Large intestine (tissue), 3 donors: ENCODE results near the gene N4BP2L2. TPM values are rescaled to one million over a fixed set of nuclear protein-coding genes. Genes with fewer than 3 reads are reported as not detected.
"Not testable (repeated sequence)": the region's sequence is repeated elsewhere in the genome, so short reads cannot be mapped to it uniquely, and the experiment has no call there.

Source experiments
- DNase-seq, 2 donors: peaks; one replicate each; pipeline versions ENCODE4 v3.0.0 to v3.0.0-alpha.2; 2013
- H3K27ac ChIP-seq: one replicate; pipeline ENCODE4 v1.5.1; 2013; ENCODE audit warnings: low read length
- H3K27me3 ChIP-seq: 2 replicates; pipeline ENCODE4 v1.6.1; 2013; ENCODE audit warnings: low read length; ENCODE audit not compliant: control insufficient read depth, insufficient read depth
- H3K36me3 ChIP-seq: 2 replicates; pipeline ENCODE4 v1.6.1; 2013; ENCODE audit warnings: low read length; ENCODE audit not compliant: control insufficient read depth, insufficient read depth
- H3K4me1 ChIP-seq: one replicate; pipeline ENCODE4 v1.6.1; 2013; ENCODE audit warnings: low read length; ENCODE audit not compliant: control insufficient read depth, insufficient read depth
- H3K4me3 ChIP-seq: one replicate; pipeline ENCODE4 v1.5.1; 2013; ENCODE audit warnings: low read length
- H3K9me3 ChIP-seq: one replicate; pipeline ENCODE4 v1.6.1; 2013; ENCODE audit warnings: mild to moderate bottlenecking, low read depth, low read length, moderate library complexity; ENCODE audit not compliant: control insufficient read depth
- WGBS: methylation state at CpG from one replicate; pipeline ENCODE4 v1.1.5; 2013; ENCODE audit warnings: low lambda C conversion rate; ENCODE audit not compliant: insufficient coverage; 5-methylcytosine and 5-hydroxymethylcytosine counted together
- polyA plus RNA-seq: library from polyadenylated mRNA; unstranded; fragments of 120-200 nt; gene quantifications from one replicate; pipeline ENCODE4 v1.2.1, GENCODE V29; 2013

The N4BP2L2 gene
- polyA plus RNA-seq, 1 donor = 180 TPM

DNA sequence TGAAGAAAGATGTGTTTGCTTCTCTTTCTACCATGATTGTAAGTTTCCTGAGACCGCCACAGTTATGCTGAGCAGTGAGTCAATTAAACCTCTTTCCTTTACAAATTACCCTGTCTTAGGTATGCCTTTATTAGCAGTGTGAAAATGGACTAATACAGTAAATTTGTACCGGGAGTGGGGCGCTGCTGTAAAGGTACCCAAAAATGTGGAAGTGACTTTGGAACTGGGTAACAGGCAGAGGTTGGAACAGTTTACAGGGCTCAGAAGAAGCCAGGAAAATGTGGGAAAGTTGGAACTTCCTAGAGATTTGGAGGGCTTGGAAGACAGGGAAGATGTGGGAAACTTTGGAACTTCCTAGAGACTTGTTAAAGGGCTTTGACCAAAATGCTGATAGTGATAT lies 38.4 kb upstream of the N4BP2L2 start:
- no peaks in the 10 kb centered on the region for H3K36me3 ChIP-seq
- WGBS = 100% methylated on average over 2 of the region's 3 CpGs

DNA sequence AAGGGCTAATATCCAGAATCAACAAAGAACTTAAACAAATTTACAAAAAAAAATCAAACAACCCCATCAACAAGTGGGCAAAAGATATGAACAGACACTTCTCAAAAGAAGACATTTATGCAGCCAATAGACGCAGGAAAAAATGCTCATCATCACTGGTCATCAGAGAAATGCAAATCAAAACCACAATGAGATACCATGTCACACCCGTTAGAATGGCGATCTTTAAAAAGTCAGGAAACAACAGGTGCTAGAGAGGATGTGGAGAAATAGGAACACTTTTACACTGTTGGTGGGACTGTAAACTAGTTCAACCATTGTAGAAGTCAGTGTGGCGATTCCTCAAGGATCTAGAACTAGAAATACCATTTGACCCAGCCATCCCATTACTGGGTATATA lies 37.1 kb upstream of the N4BP2L2 start:
- not testable (repeated sequence) for H3K27me3 ChIP-seq, DNase-seq, H3K4me1 ChIP-seq, H3K4me3 ChIP-seq, H3K27ac ChIP-seq, H3K36me3 ChIP-seq, H3K9me3 ChIP-seq
- no CpG with 5 or more reads among the region's 4 CpGs for WGBS

More for the DNA sequence above, 38.4 kb upstream of the N4BP2L2 start:
- Histone ChIP-seq H3K27me3 (no peaks in the 10 kb centered on the region), H3K4me1 (no peaks in the 10 kb centered on the region), H3K9me3 (peaks cover 2% of the 10 kb centered on the region), H3K4me3 (no peak overlapping the region), H3K27ac (no peak overlapping the region)
- DNase-seq = no peak

DNA sequence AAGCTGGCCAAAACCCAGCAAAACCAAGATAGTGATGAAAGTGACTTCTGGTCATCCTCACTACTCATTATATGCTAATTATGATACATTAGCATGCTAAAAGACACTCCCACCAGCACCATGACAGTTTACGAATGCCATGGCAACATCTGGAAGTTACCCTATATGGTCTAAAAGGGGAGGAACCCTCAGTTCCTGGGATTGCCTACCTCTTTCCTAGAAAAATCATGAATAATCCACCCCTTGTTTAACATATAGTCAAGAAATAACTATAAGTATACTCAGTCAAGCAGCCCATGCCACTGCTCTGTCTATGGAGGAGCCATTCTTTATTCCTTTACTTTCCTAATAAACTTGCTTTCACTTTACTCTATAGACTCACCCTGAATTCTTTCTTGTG lies 22.2 kb upstream of the N4BP2L2 start:
- DNase-seq, H3K9me3 ChIP-seq, H3K36me3 ChIP-seq, H3K4me3 ChIP-seq, H3K27ac ChIP-seq, H3K4me1 ChIP-seq, H3K27me3 ChIP-seq: not testable (repeated sequence)
- no CpG with 5 or more reads among the region's 1 CpG for WGBS

DNA sequence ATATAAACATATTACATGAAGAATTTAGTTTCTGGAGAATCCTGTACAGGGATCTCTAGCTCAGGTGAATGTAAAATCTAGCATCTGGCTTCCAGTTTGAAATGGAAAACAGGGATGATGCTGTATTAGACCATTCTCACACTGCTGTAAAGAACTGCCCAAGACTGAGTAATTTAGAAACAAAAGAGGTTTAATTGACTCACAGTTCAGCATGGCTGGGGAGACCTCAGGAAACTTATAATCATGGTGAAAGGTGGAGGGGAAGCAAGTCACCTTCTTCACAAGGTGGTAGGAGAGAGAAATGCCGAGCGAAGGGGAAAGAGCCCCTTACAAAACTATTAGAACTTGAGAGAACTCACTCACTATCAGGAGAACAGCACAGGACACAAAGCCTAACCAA lies 17.0 kb upstream of the N4BP2L2 start:
- DNase-seq = no peak
- Histone ChIP-seq H3K27ac (no peak overlapping the region), H3K4me3 (no peak overlapping the region), H3K4me1 (no peaks in the 10 kb centered on the region), H3K9me3 (no peaks in the 10 kb centered on the region), H3K27me3 (no peaks in the 10 kb centered on the region), H3K36me3 (no peaks in the 10 kb centered on the region)
- WGBS = no CpG with 5 or more reads among the region's 2 CpGs

DNA sequence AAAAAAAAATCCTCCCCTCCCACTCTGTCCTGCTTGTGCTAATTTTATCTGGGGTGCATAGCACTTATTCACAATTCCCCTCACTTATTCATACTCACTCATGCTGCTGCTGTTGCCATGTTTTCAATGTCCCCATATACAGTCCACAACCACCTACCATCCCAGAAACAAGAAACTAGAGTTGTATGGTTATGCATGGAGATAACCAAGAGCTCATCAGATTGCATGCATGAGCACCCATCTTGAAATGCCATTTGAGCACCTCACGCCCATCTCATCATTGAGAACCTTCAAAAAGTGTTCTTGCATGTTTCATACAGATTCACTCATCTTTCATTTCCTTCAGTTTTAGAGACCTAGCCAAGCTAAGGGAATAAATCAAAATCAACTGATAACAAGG lies 15.1 kb upstream of the N4BP2L2 start:
- no CpG with 5 or more reads among the region's 1 CpG for WGBS

DNA sequence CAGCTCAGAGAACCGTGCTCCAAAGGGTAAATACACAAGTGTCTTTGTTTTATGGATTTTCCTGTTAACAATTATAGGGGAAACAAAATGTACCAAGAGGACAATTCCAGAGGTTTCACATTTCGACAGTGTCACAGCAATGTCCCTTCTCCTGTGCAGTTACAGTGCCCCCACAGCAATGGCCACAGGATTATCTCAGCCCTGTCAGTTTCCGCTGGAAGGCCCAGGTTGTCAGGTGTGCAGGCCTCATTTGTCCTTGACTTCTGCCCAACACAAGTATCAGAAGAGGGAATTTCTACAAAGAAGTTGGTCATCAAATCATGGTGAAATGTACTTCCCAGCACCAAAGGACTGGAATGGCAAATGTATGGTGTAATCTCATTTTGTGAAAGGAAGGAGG lies 11.2 kb upstream of the N4BP2L2 start:
- H3K4me1 ChIP-seq = no peaks in the 10 kb centered on the region
- WGBS = no CpG with 5 or more reads among the region's 3 CpGs
- H3K9me3 ChIP-seq = no peaks in the 10 kb centered on the region
- no peak for DNase-seq
- H3K36me3 ChIP-seq = no peaks in the 10 kb centered on the region
- H3K4me3 ChIP-seq = no peak overlapping the region
- no peak overlapping the region for H3K27ac ChIP-seq
- no peaks in the 10 kb centered on the region for H3K27me3 ChIP-seq

More for the DNA sequence above, 15.1 kb upstream of the N4BP2L2 start:
- Histone ChIP-seq H3K4me3 (no peak overlapping the region), H3K36me3 (no peaks in the 10 kb centered on the region), H3K27me3 (no peaks in the 10 kb centered on the region), H3K27ac (no peak overlapping the region), H3K4me1 (no peaks in the 10 kb centered on the region), H3K9me3 (no peaks in the 10 kb centered on the region)
- no peak for DNase-seq

DNA sequence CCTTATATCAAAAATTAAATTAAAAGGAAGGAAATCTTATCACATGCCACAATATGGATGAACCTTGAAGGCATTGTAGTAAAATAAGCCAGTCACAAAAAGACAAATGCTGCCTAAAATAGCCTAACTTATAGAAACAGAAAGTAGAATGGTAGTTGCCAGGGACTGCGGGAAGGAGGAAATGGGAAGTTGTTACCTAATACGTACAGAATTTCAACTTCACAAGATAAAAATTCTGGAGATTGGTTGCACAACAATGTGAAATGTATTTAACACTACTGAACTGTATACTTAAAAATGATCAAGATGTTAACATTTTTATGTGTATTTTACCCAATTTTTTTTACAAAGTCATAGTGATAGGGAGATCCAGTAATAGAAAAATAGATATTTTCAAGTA lies 10.2 kb upstream of the N4BP2L2 start:
- WGBS = 100% methylated on average over 1 of the region's 2 CpGs
- Histone ChIP-seq H3K27ac (no peak overlapping the region), H3K9me3 (no peaks in the 10 kb centered on the region), H3K4me3 (no peak overlapping the region), H3K4me1 (no peaks in the 10 kb centered on the region), H3K27me3 (no peaks in the 10 kb centered on the region), H3K36me3 (no peaks in the 10 kb centered on the region)
- DNase-seq = no peak

DNA sequence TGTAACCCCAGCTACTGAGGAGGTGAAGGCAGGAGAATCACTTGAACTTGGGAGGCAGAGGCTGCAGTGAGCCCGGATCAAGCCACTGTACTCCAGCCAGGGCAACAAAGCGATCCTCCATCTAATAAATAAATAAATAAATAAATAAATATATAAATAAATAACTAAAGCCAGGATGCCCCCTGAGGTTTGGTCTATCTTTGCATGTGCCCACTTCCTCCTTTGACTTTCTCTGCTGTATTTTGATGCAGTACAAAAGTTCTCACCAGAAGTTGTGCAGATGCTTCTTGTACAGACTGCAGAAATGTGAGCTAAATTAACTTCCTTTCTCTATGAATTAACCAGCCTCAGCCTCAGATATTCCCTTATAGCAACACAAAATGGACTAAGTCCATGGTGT lies 6.5 kb upstream of the N4BP2L2 start:
- no CpG with 5 or more reads among the region's 2 CpGs for WGBS
- H3K27ac ChIP-seq = no peak overlapping the region

DNA sequence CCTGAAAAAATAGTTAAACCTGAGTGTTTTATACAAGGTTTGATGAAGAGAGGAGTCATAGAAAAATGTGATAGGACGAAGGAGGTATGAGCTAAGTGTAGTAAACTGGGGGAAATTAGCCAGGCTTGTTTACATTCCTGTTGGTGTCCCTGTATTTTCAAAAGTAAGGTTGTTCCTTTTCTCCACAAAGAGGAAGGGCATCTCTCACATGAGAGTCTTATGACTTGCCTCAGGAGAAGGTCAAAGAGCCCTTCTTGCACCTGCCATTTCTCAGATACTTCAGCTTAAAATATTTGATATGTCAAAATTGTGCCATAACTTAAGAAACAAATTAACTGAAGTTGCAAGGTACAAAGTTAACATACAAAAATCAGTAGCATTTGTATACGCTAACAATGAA lies 3.6 kb upstream of the N4BP2L2 start:
- Histone ChIP-seq H3K4me1 (no peaks in the 10 kb centered on the region), H3K4me3 (no peak overlapping the region), H3K36me3 (no peaks in the 10 kb centered on the region), H3K27me3 (no peaks in the 10 kb centered on the region), H3K27ac (no peak overlapping the region), H3K9me3 (no peaks in the 10 kb centered on the region)
- no peak for DNase-seq
- WGBS = no CpG with 5 or more reads among the region's 2 CpGs

More for the DNA sequence above, 6.5 kb upstream of the N4BP2L2 start:
- H3K4me3 ChIP-seq = no peak overlapping the region
- no peaks in the 10 kb centered on the region for H3K9me3 ChIP-seq
- H3K27me3 ChIP-seq = no peaks in the 10 kb centered on the region
- H3K4me1 ChIP-seq = no peaks in the 10 kb centered on the region
- no peak for DNase-seq
- H3K36me3 ChIP-seq = no peaks in the 10 kb centered on the region

DNA sequence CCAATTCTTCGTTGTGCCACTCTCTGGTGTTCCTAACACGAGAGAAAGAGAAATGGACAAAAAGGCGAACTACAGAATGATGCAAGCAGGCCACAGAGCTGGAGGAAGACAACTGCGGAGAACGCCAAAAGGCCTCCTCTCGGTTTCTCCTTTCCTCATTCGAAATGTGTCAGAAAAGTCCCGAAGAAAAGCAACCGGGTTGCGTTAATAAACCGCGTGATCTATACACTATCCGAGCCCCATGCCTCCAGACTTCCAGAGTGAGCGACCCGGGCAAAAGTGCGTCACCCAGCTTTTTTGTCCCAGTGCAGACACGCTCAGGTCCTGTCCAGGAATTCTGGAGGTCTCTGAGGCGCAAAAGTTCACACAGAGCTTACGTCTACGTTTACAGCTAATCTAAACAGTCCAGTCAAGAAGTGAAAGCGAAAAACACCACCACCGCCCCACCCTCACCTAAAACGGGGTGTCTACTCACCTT lies 413 bp downstream of the N4BP2L2 start:
- H3K9me3 ChIP-seq = no peaks in the 10 kb centered on the region
- H3K36me3 ChIP-seq = peaks cover 17% of the 10 kb centered on the region
- WGBS = 0% methylated on average over 2 of the region's 23 CpGs
- peak overlapping the region; percentile 71 for H3K4me3 ChIP-seq
- no peaks in the 10 kb centered on the region for H3K4me1 ChIP-seq
- DNase-seq = no peak
- peak overlapping the region; percentile 82 for H3K27ac ChIP-seq
- H3K27me3 ChIP-seq = no peaks in the 10 kb centered on the region

DNA sequence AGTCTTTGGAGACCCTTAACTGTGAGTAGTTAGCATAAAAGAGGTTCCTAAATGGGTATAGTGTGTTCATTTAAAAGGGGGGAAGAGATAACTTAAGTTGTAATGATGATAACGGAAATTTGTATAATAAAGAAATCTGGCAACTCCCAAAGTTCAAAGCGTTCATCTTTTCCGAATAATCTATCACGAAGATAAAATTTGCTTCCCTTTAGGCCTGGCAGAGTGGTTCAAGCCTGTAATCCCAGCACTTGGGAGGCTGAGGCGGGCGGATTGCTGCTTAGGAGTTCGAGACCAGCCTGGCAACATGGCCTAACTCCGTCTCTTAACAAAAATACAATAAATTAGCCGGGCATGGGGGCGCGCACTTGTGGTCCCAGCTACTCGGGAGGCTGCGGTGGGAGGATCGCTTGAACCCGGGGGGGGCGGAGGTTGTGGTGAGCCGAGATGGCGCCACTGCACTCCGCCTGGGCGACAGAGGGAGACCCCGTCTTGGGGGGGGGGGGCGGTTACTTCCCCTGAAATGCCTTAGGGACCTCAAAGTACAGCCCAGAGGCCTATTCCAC lies 934 bp downstream of the N4BP2L2 start:
- WGBS = no CpG with 5 or more reads among the region's 22 CpGs
- H3K27ac ChIP-seq = peak overlapping the region; percentile 82
- peak overlapping the region; percentile 71 for H3K4me3 ChIP-seq
- no peaks in the 10 kb centered on the region for H3K4me1 ChIP-seq
- peaks cover 17% of the 10 kb centered on the region for H3K36me3 ChIP-seq
- DNase-seq = peak in 1 of 2 donors; percentile 3
- H3K27me3 ChIP-seq = no peaks in the 10 kb centered on the region
- H3K9me3 ChIP-seq = no peaks in the 10 kb centered on the region
